ENCODE data around the gene VPS35. TPM values are rescaled to one million over a fixed set of nuclear protein-coding genes. Genes with fewer than 3 reads are reported as not detected.
A peak's percentile ranks its signal among the peaks of the same experiment; 100 is the strongest.

VPS35 gene
- total and polyA plus RNA-seq, 11 donors: 16.7 to 118 (median 84.4) TPM

GRCh38 chr16:46620266-46621005 is 68.5 kb downstream of the VPS35 start:
- no peak for TF ChIP-seq POLR2A (IDR thresholded peaks at IDR 0.05)
- no peak for TF ChIP-seq CTCF (IDR thresholded peaks at IDR 0.05)
- 6 to 10% (median 8%) methylated on average over 10 to 11 of the region's 11 CpGs for WGBS, 4 donors
- H3K36me3 ChIP-seq: peaks cover 0 to 5% (median 0%) of the 10 kb centered on the region in 9 donors
- ATAC-seq (no peak), DNase-seq (no peak)
- no peaks in the 10 kb centered on the region for H3K27me3 ChIP-seq
- H3K9me3 ChIP-seq: no peaks in the 10 kb centered on the region
- H3K4me3 ChIP-seq: peak overlapping the region; percentile 8 to 80 (median 56)
- intact Hi-C loops (cut with DNase I): no loop called here
- H3K4me1 ChIP-seq: peaks cover 0 to 24% (median 8%) of the 10 kb centered on the region in 12 donors
- no peak overlapping the region for H3K27ac ChIP-seq

GRCh38 chr16:46618516-46618915 is 70.5 kb downstream of the VPS35 start:
- Histone ChIP-seq H3K4me1 (peaks cover 0 to 24% (median 8%) of the 10 kb centered on the region in 12 donors), H3K27ac (no peak overlapping the region), H3K4me3 (no peak overlapping the region), H3K36me3 (peaks cover 0 to 14% (median 0%) of the 10 kb centered on the region in 9 donors), H3K9me3 (no peaks in the 10 kb centered on the region), H3K27me3 (no peaks in the 10 kb centered on the region)
- DNase-seq (no peak), ATAC-seq (no peak)
- WGBS, 4 donors: 91 to 95% (median 94%) methylated on average over 4 of the region's 4 CpGs
- intact Hi-C loops (cut with DNase I): no loop called here
- TF ChIP-seq POLR2A (IDR thresholded peaks at IDR 0.05): no peak
- no peak for TF ChIP-seq CTCF (IDR thresholded peaks at IDR 0.05)

- ATAC-seq (no peak), DNase-seq (no peak)
- Histone ChIP-seq H3K27me3 (no peaks in the 10 kb centered on the region), H3K9me3 (no peaks in the 10 kb centered on the region), H3K36me3 (peaks cover 0 to 14% (median 0%) of the 10 kb centered on the region in 9 donors), H3K4me1 (peaks cover 0 to 8% (median 0%) of the 10 kb centered on the region in 12 donors), H3K27ac (no peak overlapping the region), H3K4me3 (no peak overlapping the region)
- intact Hi-C loops (cut with DNase I): loop anchor here in 1 of 10 donors (5.0 kb wide), 1 partner anchor 62 kb away; no protein-coding TSS in a partner anchor
- 58 to 67% (median 63%) methylated on average over 4 of the region's 4 CpGs for WGBS, 4 donors
- TF ChIP-seq CTCF (IDR thresholded peaks at IDR 0.05): no peak
- no peak for TF ChIP-seq POLR2A (IDR thresholded peaks at IDR 0.05)
These were observed 75.0 kb downstream of the VPS35 start for GRCh38 chr16:46614006-46614405.

GRCh38 chr16:46613352-46613751 is 75.6 kb downstream of the VPS35 start:
- TF ChIP-seq CTCF (IDR thresholded peaks at IDR 0.05): no peak
- no peak for TF ChIP-seq POLR2A (IDR thresholded peaks at IDR 0.05)
- no peaks in the 10 kb centered on the region for H3K27me3 ChIP-seq
- 66 to 82% (median 70%) methylated on average over 2 of the region's 2 CpGs for WGBS, 4 donors
- H3K4me3 ChIP-seq: no peak overlapping the region
- H3K36me3 ChIP-seq: peaks cover 0 to 14% (median 0%) of the 10 kb centered on the region in 9 donors
- intact Hi-C loops (cut with DNase I): loop anchor here in 1 of 10 donors (5.0 kb wide), 1 partner anchor 61 kb away; no protein-coding TSS in a partner anchor
- peaks cover 0 to 8% (median 0%) of the 10 kb centered on the region in 12 donors for H3K4me1 ChIP-seq
- DNase-seq (no peak), ATAC-seq (no peak)
- no peaks in the 10 kb centered on the region for H3K9me3 ChIP-seq
- H3K27ac ChIP-seq: no peak overlapping the region

All from heart left ventricle (tissue), 16 donors.